K562 (cell line): Measurements from ENCODE around the gene EYA4.

Source experiments
- CHD7 ChIP-seq: fragments of 200-600 bp; sonication (generic); IDR thresholded peaks from one replicate; pipeline ENCODE4 v1.6.1; 2012; ENCODE audit warnings: mild to moderate bottlenecking, low read depth, low read length, inconsistent platforms
- MAFK ChIP-seq: IDR thresholded peaks from 2 replicates; pipeline ENCODE4 v1.6.1; 2011; ENCODE audit warnings: low read length, improper control_type of control experiment
- RBM39 ChIP-seq: fragments of 200-400 bp; formaldehyde crosslinking; optimal IDR thresholded peaks from 2 replicates; pipeline ENCODE3; 2018; ENCODE audit warnings: low read depth, low read length
- SMC3 ChIP-seq: conservative IDR thresholded peaks from 2 replicates; pipeline ENCODE4 v1.6.1; 2011; ENCODE audit warnings: low read depth, low read length, improper control_type of control experiment; ENCODE audit not compliant: insufficient read depth
- SOX6 ChIP-seq: fragments of 450-650 bp; IDR thresholded peaks from 2 replicates; pipeline ENCODE4 v1.6.1; 2014; ENCODE audit warnings: mild to moderate bottlenecking
- SP1 ChIP-seq: sonication (generic); formaldehyde crosslinking; IDR thresholded peaks from 2 replicates; pipeline ENCODE4 v1.8.1; 2022; ENCODE audit warnings: mild to moderate bottlenecking, missing genetic modification reagents
- TRIM24 ChIP-seq, 2 experiments: fragments of 450-650 bp; IDR thresholded peaks; 2 replicates each; pipeline ENCODE4 v1.6.1; 2016
- ZEB2 ChIP-seq: fragments of 450-650 bp; IDR thresholded peaks from 2 replicates; pipeline ENCODE4 v1.6.1; 2016
- ZNF146 ChIP-seq: IDR thresholded peaks from one replicate; pipeline ENCODE4 v1.6.1; 2018; ENCODE audit warnings: missing compliant biosample characterization; ENCODE audit not compliant: unreplicated experiment
- ZZZ3 ChIP-seq: fragments of 450-650 bp; IDR thresholded peaks from 2 replicates; pipeline ENCODE4 v1.6.1; 2016; ENCODE audit warnings: antibody characterized with exemption, mild to moderate bottlenecking, moderate library complexity
- TF ChIP-seq, protein P1 (sequence below): fragments of 450-650 bp; IDR thresholded peaks from 2 replicates; pipeline ENCODE4 v1.6.1; 2017; ENCODE audit warnings: antibody characterized with exemption, mild to moderate bottlenecking
- TF ChIP-seq, protein P2 (sequence below): sonication (generic); IDR thresholded peaks from 2 replicates; pipeline ENCODE4 v1.6.1; 2016
- TF ChIP-seq, protein P3 (sequence below), 3 experiments: IDR thresholded peaks in 2 of 3; conservative IDR thresholded peaks in 1 of 3; 2 replicates each; pipeline ENCODE4 v1.5.1; 2011 to 2012; ENCODE audit warnings: low read length in 3 of 3, mild to moderate bottlenecking in 3 of 3, control low read depth in 2 of 3, improper control_type of control experiment in 1 of 3, inconsistent platforms in 1 of 3, low read depth in 1 of 3, mixed read lengths in 1 of 3, moderate library complexity in 1 of 3; ENCODE audit not compliant: insufficient read depth in 2 of 3
- TF ChIP-seq, protein P4 (sequence below): fragments of 450-650 bp; formaldehyde crosslinking; IDR thresholded peaks from 2 replicates; pipeline ENCODE4 v1.4.0; 2022; ENCODE audit warnings: missing genetic modification characterization

DNA sequence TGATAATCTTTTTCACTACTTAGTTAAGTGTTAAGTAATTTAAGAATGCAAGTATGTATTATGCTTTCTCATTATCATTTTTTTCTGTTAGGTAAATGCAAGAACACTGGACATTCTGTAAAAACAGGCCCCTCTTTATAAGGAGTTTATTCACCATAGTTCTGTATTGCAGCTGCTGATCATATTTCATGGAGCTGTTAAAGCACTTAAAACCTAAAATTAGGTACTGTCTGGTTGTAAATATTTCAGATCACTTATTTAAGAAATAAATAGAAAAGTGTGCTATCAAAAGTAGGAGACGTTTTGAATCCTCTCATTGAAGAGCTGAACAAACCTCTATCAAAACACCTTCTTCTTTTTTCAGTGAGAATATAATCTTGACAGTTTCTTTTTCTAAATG, 3.9 kb downstream of the EYA4 start:
- TF ChIP-seq, protein P1, sequence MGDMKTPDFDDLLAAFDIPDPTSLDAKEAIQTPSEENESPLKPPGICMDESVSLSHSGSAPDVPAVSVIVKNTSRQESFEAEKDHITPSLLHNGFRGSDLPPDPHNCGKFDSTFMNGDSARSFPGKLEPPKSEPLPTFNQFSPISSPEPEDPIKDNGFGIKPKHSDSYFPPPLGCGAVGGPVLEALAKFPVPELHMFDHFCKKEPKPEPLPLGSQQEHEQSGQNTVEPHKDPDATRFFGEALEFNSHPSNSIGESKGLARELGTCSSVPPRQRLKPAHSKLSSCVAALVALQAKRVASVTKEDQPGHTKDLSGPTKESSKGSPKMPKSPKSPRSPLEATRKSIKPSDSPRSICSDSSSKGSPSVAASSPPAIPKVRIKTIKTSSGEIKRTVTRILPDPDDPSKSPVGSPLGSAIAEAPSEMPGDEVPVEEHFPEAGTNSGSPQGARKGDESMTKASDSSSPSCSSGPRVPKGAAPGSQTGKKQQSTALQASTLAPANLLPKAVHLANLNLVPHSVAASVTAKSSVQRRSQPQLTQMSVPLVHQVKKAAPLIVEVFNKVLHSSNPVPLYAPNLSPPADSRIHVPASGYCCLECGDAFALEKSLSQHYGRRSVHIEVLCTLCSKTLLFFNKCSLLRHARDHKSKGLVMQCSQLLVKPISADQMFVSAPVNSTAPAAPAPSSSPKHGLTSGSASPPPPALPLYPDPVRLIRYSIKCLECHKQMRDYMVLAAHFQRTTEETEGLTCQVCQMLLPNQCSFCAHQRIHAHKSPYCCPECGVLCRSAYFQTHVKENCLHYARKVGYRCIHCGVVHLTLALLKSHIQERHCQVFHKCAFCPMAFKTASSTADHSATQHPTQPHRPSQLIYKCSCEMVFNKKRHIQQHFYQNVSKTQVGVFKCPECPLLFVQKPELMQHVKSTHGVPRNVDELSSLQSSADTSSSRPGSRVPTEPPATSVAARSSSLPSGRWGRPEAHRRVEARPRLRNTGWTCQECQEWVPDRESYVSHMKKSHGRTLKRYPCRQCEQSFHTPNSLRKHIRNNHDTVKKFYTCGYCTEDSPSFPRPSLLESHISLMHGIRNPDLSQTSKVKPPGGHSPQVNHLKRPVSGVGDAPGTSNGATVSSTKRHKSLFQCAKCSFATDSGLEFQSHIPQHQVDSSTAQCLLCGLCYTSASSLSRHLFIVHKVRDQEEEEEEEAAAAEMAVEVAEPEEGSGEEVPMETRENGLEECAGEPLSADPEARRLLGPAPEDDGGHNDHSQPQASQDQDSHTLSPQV: no peak
- no peak for TF ChIP-seq ZNF146 (CRISPR knock-in tag)
- TF ChIP-seq, protein P2, sequence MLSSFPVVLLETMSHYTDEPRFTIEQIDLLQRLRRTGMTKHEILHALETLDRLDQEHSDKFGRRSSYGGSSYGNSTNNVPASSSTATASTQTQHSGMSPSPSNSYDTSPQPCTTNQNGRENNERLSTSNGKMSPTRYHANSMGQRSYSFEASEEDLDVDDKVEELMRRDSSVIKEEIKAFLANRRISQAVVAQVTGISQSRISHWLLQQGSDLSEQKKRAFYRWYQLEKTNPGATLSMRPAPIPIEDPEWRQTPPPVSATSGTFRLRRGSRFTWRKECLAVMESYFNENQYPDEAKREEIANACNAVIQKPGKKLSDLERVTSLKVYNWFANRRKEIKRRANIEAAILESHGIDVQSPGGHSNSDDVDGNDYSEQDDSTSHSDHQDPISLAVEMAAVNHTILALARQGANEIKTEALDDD: no peak
- no peak for TF ChIP-seq RBM39
- TF ChIP-seq, protein P3, sequence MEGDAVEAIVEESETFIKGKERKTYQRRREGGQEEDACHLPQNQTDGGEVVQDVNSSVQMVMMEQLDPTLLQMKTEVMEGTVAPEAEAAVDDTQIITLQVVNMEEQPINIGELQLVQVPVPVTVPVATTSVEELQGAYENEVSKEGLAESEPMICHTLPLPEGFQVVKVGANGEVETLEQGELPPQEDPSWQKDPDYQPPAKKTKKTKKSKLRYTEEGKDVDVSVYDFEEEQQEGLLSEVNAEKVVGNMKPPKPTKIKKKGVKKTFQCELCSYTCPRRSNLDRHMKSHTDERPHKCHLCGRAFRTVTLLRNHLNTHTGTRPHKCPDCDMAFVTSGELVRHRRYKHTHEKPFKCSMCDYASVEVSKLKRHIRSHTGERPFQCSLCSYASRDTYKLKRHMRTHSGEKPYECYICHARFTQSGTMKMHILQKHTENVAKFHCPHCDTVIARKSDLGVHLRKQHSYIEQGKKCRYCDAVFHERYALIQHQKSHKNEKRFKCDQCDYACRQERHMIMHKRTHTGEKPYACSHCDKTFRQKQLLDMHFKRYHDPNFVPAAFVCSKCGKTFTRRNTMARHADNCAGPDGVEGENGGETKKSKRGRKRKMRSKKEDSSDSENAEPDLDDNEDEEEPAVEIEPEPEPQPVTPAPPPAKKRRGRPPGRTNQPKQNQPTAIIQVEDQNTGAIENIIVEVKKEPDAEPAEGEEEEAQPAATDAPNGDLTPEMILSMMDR (IDR thresholded peaks at IDR 0.05 in 2 of 3, conservative IDR thresholded peaks at IDR 0.05 in 1 of 3; ENCODE audit: insufficient read depth in 2 of 3, low read depth in 1 of 3, low read length in 3 of 3): no peak
- TF ChIP-seq SMC3: no peak
- no peak for TF ChIP-seq SP1 (CRISPR knock-in tag)
- no peak for TF ChIP-seq CHD7
- no peak for TF ChIP-seq MAFK
- no peak for TF ChIP-seq ZZZ3
- no peak for TF ChIP-seq ZEB2
- TF ChIP-seq, protein P4, sequence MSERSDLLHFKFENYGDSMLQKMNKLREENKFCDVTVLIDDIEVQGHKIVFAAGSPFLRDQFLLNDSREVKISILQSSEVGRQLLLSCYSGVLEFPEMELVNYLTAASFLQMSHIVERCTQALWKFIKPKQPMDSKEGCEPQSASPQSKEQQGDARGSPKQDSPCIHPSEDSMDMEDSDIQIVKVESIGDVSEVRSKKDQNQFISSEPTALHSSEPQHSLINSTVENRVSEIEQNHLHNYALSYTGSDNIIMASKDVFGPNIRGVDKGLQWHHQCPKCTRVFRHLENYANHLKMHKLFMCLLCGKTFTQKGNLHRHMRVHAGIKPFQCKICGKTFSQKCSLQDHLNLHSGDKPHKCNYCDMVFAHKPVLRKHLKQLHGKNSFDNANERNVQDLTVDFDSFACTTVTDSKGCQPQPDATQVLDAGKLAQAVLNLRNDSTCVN (CRISPR knock-in tag): no peak
- no peak for TF ChIP-seq TRIM24 (IDR thresholded peaks at IDR 0.05)
- no peak for TF ChIP-seq SOX6
